ENCODE measurements around the gene LOXL3.

Gene LOXL3, protein sequence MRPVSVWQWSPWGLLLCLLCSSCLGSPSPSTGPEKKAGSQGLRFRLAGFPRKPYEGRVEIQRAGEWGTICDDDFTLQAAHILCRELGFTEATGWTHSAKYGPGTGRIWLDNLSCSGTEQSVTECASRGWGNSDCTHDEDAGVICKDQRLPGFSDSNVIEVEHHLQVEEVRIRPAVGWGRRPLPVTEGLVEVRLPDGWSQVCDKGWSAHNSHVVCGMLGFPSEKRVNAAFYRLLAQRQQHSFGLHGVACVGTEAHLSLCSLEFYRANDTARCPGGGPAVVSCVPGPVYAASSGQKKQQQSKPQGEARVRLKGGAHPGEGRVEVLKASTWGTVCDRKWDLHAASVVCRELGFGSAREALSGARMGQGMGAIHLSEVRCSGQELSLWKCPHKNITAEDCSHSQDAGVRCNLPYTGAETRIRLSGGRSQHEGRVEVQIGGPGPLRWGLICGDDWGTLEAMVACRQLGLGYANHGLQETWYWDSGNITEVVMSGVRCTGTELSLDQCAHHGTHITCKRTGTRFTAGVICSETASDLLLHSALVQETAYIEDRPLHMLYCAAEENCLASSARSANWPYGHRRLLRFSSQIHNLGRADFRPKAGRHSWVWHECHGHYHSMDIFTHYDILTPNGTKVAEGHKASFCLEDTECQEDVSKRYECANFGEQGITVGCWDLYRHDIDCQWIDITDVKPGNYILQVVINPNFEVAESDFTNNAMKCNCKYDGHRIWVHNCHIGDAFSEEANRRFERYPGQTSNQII

DNA sequence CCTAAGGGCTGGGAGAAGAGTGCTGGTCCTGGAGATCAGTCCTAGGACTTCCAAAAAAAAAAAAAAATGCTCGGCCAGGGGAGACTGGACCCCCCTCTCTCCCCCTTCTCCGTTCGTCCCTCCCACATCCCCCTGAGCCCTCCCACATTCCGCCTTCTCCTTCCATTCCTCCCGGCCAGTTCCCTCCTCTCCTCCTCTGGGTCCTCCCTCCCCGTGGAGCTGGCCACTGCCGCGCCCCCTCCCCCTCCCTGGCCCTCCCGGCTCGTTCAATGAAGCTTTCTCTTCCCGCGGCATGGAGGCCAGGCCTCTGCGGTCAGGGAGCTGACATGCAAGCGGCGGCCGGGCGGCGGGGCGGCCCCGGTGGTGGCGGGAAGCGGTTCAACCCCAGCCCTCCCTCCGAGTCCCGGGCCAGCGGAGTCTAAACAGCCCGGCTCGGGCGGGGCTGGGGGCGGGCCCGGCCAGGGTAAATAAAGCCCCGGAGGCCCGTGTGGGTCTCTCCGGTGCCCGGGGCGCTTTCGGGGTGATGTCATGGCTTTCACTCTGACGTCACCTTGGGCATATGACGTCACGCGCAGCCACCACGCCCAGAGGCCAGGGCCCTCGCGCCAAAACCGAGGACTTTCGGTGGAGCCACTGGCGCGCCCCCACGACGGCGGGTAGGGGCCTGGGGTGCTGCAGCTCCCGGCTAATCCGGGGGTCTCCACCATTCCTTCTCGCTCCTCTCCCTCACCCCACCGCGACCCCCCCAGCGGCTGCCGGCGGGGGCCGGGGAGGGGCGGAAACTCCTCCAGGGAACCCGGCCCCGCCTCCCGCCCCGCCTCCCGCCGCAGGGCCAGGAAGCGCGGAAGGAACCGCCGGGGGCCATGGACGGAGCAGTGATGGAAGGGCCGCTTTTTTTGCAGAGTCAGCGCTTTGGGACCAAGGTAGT is at the start of gene LOXL3, which contains the start of gene DOK1:
Gene LOXL3, minus strand, starts transcription at position 51 of the 928 bp plus-strand sequence. CDS start 1,308 bp downstream, outside the sequence.
Gene DOK1, plus strand, starts transcription at position 829 of the 928 bp plus-strand sequence. Its CDS starts 35 bp downstream, at position 864.
- peak; percentile 86 for DNase-seq

DNA sequence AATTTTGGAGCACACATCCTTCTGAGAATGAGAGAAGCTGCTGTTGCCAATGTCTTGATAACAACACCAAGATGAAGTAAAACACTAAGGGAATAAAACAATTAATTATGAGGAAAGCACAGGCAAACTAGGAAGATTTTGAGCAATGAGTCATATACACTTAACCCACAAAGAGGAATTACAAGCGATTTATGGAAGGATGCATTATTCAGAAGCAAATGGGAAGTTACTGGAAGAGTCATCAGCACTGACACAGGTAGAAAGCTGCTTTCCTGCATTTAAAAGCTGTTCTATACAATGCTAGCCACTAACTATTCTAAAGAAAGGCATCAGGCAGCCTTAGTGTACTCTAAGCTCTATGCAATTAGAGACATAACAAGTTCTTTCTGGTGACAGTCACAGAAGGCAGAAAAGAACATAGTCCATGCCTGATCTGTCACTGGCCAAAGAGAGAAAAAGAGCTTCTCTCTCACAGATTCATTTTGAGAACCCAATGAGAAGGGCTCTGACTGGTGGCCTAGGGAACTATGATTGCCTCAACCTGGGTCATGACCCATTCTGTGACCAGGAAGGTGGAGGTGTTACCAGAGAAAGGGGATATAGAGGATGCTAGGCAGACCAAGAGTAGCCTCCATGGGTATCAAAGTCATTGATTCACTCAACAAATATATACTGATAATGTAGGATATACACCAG is 49.0 kb upstream of the LOXL3 start:
- no peak for DNase-seq

DNA sequence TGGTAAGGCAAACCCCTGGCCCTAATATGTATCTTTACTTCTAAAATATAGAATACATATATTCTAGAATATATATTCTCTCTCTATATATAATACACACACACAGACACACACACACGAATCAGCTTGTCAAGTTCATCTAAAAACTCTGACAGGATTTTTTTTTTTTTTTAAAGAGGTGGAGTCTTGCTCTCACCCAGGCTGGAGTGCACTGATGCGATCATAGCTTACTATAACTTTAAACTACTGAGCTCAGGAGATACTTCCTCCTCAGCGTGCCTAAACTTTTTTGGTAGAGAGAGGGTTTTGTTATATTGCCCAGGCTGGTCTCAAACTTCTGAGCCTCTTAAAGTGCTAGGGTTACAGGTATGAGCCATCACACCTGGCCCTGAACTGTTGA is 45.9 kb upstream of the LOXL3 start:
- DNase-seq, result no peak

DNA sequence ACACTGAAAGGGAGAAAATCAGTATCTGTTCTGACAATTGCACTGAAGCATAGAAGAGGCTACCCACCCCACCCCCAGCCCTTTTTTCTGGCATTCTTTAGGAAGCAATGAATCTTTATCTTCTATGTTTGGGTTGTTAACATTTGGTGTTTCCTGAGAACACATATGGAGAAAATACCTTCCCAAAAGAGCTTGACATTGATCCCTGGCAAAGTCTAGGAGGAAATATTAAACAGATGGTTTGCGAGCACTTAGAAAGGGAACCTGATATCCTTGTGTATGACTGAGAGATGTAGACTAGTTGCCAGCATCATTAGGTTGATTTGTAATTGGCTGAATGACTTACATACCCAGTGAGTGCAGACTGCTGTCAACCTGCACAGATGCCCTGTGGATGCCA is 43.7 kb upstream of the LOXL3 start:
- DNase-seq, result no peak

DNA sequence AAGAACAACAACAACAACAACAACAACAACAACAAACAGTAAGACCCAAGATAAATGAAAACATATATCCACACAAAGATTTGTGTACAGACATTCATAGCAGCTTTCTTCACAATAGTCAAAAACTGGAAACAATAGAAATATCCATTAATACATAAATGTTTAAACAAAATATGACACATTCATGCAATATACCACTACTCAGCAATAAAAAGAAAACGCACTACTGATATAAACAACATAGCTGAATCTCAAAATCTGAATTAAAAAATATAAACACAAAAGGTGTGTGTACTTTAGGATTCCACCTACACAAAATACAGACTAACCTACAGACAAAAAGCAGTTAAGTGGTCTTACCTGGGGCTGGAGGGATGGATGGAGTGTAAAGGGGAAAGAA is 42.8 kb upstream of the LOXL3 start:
- DNase-seq, result no peak

DNA sequence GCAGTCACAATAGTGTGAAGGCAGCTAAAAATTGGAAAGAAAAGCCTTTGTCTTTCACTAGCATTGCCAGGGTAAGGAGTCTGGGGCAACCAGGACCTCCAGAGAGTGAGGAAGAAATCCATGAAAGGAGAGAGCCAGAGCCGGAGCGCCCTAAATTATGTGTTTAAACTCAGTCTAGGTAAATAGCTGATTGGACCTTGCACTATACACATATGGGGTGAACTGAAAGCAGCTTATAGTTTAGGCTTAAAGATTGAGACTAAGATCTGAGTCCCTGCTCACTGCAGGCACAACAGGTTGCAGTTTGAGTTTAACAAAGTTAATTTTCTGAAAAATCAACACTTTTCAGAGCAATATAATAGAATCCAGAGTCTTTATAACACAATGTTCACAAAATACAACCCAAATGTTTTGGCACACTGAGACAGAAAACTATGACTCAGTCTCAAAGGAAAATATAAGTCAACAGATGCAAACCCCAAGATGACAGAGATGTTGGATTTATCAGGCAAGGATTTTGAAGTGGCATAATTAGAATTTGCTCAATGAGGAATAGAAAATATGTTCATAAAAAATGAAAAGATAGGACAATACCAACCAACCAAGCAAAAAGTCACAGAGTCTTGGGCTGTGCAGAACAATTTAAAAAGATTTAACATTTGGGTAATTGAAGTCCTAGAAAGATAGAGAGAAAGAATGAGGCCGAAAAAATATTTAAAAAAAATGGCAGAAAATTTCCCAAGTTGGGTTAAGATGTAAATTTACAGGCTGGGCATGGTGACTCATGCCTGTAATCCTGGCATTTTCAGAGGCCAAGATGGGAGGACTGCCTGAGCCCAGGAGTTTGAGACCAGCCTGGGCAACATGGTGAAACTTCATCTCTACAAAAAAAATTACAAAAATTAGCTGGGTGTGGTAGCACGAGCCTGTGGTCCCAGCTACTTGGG is 40.4 kb upstream of the LOXL3 start:
- DNase-seq, result no peak

DNA sequence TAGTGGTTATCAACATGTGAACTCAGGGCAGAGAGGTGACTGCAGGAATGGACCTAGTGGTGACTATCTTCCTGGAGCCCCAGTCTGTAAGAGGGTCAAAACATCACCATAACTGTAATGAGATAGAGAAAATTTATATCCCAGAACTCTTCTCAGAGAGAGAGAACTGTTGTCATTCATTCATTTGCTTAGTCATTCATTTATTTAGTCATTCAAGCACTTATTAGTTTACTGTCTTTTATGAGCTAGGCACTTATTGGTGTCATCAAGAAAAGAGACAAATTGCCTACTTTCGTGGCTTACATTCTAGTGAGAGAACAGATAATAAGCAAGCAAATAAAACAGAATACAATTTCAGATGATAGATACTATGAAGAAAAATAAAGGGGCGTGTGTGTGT is 34.9 kb upstream of the LOXL3 start:
- no peak for DNase-seq

DNA sequence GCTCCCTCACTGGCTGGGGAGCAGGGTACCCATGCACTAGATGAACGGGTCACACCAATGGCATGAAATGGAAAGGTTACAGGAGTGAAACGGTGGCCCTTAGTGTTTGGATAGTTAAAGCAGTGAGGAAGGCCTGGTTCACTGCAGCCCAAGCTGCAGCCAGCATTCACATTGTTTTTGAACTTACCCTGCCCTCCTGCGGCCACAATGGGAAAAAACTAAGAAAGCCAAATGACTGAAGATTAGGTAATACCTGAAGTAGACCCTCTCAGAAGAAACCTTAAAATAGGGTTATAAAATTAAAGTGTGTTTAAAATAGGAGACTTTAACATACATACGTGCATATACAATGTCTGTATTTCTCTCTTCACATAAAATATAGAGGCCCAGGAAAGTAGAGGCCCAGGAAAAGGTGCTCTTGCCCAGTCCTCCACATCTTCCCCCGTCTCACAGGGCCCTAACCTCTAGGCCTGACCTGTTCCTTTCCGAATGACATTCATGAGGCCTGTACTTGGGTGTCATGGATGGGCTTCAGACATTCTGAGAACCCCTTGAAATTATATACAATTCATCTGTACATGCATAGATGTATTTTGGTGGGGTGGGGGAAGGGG is 34.0 kb upstream of the LOXL3 start:
- DNase-seq, result peak; percentile 77

DNA sequence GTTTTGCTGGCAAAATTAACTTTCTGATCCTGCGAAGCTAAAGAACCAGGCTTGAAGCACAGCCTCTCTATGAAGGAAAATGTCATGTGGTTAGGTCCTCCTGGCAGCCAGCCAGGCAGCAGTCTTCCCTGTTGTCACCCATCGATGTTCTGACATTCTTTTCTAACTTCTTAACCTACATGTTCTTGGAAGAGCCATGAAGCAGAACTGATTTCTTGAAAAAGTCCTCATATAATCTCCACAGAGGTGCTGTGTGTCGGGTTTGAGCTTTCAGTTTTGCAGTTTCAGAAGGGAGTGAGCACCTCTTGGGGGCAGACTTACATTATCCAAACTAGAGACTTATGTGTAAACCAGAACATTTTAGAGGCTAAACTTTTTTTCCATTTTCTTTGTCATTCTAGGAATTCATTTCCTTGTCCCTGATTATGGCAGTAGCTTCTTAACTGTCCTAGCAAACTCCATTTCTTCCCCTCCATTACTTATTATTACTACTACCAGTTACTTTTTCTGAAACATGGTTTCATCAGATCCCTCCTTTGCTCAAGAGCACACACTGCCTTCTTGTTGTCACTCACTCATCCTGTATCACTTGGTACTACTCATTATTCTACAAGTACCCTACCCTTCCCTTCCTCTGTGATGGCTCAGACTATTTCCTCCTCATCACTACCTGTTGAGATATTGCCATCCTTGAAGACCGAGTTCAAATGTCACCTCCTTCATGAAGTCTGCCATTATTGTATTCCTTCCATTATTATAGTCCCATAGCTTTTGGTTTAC is 31.9 kb upstream of the LOXL3 start:
- DNase-seq, result no peak

DNA sequence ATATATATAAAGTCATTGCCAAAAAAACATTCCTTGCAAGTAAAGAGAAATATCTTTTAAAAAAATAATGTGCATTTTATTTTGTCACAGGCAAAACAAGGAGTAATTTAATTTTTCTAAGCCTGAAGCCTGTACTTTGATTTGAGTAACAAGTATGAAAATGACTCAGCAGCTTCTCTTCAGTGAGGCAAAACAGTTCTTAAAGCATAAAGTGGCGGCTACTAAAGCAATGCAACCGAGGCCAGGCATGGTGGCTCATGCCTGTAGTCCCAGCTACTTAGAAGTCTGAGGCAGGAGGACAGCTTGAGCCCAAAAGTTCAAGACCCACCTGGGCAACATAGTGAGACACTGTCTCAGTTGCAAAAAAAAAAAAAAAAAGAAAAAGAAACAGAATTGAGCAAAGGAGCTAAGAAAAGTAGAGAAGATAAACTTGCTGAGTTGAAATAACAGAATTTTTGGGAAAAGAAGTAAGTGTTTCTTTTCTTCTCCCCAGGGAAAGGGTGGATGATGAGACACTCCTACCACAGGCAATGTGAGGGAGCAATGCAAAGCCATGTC is 30.4 kb upstream of the LOXL3 start:
- DNase-seq, result no peak

DNA sequence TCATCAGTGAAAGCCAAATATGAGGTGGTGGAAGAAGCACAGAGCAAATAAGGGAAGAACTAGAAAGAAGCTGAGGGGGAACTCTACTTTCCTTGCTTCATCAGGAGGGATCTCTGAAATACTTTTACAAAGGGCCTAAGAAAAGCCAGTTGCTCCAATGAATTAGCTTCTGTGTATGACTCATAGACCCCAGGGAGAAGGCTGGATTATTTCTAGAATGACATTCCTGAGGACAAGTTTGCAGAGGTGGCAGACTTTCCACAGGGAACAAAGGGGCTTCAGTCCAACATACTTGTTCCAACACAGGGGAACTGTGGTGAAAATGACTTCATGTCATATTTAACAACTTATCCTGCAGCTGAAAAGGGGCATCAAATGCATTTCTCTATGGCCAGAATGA is 29.8 kb upstream of the LOXL3 start:
- DNase-seq, result no peak

DNA sequence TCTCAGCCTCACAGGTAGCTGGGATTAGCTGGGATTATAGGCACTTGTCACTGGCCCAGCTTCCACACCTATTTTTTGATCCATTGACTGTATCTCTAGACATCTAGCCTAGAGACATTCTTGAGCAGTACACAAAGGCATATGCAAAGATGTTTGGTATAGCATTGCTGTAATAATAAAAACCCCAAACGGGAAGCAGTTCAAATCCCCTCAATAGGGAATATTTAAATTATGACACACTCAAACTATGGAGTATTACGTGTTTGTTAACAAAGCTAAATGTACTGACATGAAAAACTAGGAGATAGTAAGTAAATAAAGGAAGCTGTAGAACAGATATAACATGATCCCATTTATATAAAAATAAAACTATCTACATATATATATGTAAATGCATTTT is 28.4 kb upstream of the LOXL3 start:
- no peak for DNase-seq

DNA sequence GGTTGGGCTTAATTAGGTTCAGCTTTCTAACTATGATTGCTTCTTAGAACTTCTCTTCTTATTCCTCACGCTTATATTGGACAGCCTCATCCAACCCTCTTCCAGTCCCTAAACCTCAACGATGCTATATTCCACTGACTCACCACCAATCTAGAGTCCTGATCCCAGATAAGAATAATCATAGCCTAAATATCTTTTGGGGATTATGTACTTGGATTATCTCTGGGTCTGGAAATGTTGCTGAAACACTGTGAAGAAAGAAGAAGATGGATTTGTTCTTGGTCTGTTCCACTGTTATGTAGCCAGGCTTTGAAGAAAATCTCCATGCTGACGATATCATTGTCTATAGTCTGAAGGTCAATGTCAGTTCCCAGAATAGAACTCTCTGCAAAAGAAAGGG is 27.7 kb upstream of the LOXL3 start:
- no peak for DNase-seq

DNA sequence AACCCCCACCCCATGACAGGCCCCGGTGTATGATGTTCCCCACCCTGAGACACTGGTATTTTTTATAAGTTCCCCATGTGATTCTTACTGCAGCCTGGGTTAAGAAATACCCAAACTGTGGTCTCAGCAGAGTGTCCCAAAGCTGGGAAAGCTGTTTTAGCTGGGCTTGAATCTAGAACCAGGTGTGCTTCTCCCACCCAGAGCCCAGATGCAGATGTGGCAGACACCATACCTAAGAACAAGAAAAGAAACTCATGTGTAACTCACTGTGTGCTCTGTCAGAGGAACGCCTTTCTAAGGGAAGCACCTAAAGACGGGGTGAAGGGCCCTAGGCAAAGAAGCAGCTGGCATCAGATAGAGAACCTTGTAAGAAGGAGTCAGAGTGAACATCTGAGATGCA is 24.7 kb upstream of the LOXL3 start:
- no peak for DNase-seq

DNA sequence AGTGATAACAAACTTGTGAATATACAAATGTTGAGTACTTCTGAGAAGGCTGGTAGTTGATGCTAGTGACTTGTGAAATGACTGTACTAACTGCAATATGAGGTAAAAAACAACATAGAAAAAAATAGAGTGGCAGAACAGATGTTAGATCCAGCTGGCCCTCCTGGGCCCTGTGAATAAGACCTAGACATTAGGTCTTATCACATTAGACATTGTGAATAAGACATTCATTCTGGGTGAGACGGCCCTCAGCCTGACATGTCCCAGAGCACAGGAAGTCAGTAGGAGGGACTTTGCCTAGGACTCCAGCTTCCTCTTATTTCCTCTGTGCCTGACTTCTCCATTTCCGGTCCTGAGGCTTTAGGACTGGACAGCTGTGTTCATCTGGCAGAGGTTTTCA is 23.7 kb upstream of the LOXL3 start:
- DNase-seq, result no peak

DNA sequence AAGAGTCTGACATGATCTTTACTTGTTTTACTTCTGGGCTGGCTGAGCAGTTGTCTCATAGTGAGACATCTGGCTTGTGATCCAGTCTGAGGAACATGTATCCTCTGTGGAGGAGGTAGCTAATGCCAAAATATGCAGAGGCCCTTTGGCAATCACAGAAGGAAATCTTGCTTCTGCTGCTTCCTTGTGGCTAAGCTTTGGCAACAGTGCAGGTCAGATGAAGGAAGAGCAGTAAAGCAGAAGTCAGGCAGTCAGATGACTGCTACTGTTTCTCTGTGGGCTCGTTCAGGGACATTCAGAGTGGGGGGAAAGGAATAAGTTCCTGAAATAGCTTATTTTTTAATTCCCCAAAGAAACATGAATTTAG is 23.1 kb upstream of the LOXL3 start:
- DNase-seq, result no peak

DNA sequence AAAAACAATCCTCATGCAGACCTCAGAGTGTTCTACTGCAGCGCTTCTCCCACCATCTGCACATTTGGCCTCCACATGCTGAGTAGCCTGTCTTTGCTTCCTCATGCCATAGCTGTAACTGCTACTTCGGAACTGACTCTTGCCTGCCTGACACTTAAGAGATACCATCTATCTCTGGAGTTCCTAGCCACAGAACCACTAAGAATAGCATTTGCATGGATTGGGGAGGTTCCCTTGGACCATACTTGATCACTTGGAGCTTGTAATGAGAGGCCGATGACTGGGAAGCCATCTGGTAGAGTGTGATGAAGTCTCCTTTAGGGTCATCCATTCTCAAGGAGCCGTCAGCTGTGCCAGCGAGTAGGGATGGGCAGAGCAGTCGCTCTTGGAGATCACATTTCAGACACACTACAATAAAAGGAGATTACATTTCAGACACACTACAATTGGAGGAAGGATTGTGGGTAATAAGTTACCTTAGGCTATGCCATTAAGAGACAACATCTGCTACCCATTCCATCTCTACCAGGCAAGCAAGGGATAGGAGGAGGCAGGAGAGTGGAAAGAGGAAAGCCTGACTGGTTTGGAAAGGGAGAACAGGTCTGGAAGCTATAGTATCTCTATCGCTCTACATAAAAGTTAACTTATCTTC is 22.6 kb upstream of the LOXL3 start:
- DNase-seq, result no peak

DNA sequence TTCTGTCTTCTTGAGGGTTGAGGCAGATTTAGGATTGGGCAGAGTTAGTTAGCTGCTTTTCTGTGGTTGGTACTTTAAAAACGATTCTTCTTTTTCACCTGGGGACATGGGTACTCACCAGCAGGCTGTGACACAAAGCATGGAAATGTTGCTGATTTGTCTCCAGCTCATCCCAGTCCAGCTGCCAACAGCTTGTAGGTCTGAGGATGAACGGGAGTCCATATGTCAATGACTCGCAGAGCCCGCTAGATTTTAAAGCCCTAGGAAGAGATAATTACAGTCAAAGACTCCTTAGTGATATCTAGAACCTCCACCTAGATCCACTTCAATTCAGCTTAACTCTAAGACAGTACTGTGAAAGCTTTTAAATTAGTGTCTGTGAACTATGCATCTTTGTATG is 21.6 kb upstream of the LOXL3 start:
- DNase-seq, result no peak
